Astrocyte (in vitro differentiated cells and primary cell): ENCODE results near the gene CMIP.

Source experiments
- EZH2 ChIP-seq: IDR thresholded peaks from 2 replicates; pipeline ENCODE4 v1.6.1; 2012; ENCODE audit warnings: mild to moderate bottlenecking, low read length, inconsistent platforms; ENCODE audit not compliant: insufficient read depth
- TF ChIP-seq, protein P1 (sequence below): IDR thresholded peaks from 2 replicates; pipeline ENCODE4 v1.5.1; 2011; ENCODE audit warnings: low read depth, mild to moderate bottlenecking, inconsistent platforms, low read length, moderate library complexity; ENCODE audit not compliant: insufficient read depth

DNA sequence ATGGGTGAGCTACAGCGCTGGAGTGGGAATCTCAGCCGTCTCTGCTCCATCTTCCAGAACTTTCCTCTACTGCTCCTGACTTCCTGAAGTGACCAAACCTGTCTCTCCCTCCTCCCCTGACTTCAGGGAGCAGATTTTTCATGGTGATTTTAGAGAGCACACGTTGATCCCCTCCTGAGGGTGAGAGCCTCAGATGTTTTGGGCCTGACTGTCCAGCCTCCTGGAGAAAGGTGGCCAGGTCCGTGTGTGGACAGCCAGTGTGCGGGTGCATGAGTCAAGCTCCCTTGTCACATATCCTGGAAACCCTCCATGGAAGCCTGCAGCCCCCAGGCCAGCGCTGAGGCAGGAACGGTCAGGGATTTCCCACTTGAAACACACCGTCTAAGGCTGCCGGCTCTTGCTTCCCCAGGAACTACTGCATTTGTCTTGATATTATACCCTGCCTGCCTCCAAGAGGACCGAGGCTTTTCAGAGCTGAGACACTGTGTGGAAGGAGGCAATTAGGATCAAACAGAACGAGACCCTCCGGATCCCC is 143.1 kb downstream of the CMIP start:
- TF ChIP-seq, protein P1, sequence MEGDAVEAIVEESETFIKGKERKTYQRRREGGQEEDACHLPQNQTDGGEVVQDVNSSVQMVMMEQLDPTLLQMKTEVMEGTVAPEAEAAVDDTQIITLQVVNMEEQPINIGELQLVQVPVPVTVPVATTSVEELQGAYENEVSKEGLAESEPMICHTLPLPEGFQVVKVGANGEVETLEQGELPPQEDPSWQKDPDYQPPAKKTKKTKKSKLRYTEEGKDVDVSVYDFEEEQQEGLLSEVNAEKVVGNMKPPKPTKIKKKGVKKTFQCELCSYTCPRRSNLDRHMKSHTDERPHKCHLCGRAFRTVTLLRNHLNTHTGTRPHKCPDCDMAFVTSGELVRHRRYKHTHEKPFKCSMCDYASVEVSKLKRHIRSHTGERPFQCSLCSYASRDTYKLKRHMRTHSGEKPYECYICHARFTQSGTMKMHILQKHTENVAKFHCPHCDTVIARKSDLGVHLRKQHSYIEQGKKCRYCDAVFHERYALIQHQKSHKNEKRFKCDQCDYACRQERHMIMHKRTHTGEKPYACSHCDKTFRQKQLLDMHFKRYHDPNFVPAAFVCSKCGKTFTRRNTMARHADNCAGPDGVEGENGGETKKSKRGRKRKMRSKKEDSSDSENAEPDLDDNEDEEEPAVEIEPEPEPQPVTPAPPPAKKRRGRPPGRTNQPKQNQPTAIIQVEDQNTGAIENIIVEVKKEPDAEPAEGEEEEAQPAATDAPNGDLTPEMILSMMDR, result no peak
- TF ChIP-seq EZH2, result no peak
